Ishikawa (cell line): ENCODE data around the gene SHMT1.

ENCODE experiments used
- CEBPB ChIP-seq: IDR thresholded peaks from 2 replicates; pipeline ENCODE4 v1.6.1; 2012
- CREB1 ChIP-seq: IDR thresholded peaks from 2 replicates; pipeline ENCODE4 v1.6.1; 2012; ENCODE audit warnings: low read depth
- EGR1 ChIP-seq: IDR thresholded peaks from 2 replicates; pipeline ENCODE4 v1.6.1; 2012
- EP300 ChIP-seq: IDR thresholded peaks from 2 replicates; pipeline ENCODE4 v1.6.1; 2012; ENCODE audit warnings: borderline replicate concordance
- FOXM1 ChIP-seq: IDR thresholded peaks from 2 replicates; pipeline ENCODE4 v1.6.1; 2012; ENCODE audit warnings: low read depth, borderline replicate concordance
- MAX ChIP-seq: IDR thresholded peaks from 2 replicates; pipeline ENCODE4 v1.6.1; 2012
- NFIC ChIP-seq: IDR thresholded peaks from 2 replicates; pipeline ENCODE4 v1.6.1; 2012
- RAD21 ChIP-seq: IDR thresholded peaks from 2 replicates; pipeline ENCODE4 v1.6.1; 2012; ENCODE audit warnings: low read depth
- TAF1 ChIP-seq: IDR thresholded peaks from 2 replicates; pipeline ENCODE4 v1.6.1; 2012; ENCODE audit warnings: low read depth, mild to moderate bottlenecking
- TCF12 ChIP-seq: IDR thresholded peaks from 2 replicates; pipeline ENCODE4 v1.6.1; 2012; ENCODE audit warnings: low read depth
- TEAD4 ChIP-seq: IDR thresholded peaks from 2 replicates; pipeline ENCODE4 v1.6.1; 2012
- YY1 ChIP-seq: IDR thresholded peaks from 2 replicates; pipeline ENCODE4 v1.6.1; 2012; ENCODE audit warnings: low read depth
- ZBTB7A ChIP-seq: IDR thresholded peaks from 2 replicates; pipeline ENCODE4 v1.6.1; 2012; ENCODE audit warnings: low read depth
- TF ChIP-seq, protein P1 (sequence below): IDR thresholded peaks from 2 replicates; pipeline ENCODE4 v1.6.1; 2012; ENCODE audit warnings: low read depth, mild to moderate bottlenecking
- TF ChIP-seq, protein P2 (sequence below): IDR thresholded peaks from 2 replicates; pipeline ENCODE4 v1.6.1; 2012

SHMT1 gene

GRCh38 chr17:18356624-18357023, 6.7 kb downstream of the SHMT1 start:
- TF ChIP-seq TAF1 = no peak
- peak; percentile 60 for TF ChIP-seq CEBPB
- no peak for TF ChIP-seq TCF12
- TF ChIP-seq, protein P1, sequence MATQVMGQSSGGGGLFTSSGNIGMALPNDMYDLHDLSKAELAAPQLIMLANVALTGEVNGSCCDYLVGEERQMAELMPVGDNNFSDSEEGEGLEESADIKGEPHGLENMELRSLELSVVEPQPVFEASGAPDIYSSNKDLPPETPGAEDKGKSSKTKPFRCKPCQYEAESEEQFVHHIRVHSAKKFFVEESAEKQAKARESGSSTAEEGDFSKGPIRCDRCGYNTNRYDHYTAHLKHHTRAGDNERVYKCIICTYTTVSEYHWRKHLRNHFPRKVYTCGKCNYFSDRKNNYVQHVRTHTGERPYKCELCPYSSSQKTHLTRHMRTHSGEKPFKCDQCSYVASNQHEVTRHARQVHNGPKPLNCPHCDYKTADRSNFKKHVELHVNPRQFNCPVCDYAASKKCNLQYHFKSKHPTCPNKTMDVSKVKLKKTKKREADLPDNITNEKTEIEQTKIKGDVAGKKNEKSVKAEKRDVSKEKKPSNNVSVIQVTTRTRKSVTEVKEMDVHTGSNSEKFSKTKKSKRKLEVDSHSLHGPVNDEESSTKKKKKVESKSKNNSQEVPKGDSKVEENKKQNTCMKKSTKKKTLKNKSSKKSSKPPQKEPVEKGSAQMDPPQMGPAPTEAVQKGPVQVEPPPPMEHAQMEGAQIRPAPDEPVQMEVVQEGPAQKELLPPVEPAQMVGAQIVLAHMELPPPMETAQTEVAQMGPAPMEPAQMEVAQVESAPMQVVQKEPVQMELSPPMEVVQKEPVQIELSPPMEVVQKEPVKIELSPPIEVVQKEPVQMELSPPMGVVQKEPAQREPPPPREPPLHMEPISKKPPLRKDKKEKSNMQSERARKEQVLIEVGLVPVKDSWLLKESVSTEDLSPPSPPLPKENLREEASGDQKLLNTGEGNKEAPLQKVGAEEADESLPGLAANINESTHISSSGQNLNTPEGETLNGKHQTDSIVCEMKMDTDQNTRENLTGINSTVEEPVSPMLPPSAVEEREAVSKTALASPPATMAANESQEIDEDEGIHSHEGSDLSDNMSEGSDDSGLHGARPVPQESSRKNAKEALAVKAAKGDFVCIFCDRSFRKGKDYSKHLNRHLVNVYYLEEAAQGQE = no peak
- 0 out of 2 replicates have a peak, but pooled peaks have one; percentile 23 for TF ChIP-seq MAX
- TF ChIP-seq RAD21 = no peak

GRCh38 chr17:18353541-18353940, 9.8 kb downstream of the SHMT1 start:
- no peak for TF ChIP-seq FOXM1
- TF ChIP-seq, protein P2, sequence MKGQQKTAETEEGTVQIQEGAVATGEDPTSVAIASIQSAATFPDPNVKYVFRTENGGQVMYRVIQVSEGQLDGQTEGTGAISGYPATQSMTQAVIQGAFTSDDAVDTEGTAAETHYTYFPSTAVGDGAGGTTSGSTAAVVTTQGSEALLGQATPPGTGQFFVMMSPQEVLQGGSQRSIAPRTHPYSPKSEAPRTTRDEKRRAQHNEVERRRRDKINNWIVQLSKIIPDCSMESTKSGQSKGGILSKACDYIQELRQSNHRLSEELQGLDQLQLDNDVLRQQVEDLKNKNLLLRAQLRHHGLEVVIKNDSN = no peak
- TF ChIP-seq, protein P1 = no peak
- TF ChIP-seq RAD21 = no peak
- no peak for TF ChIP-seq TAF1
- TF ChIP-seq CREB1 = no peak
- TF ChIP-seq TEAD4 = no peak
- no peak for TF ChIP-seq TCF12
- TF ChIP-seq ZBTB7A = no peak
- no peak for TF ChIP-seq NFIC

DNA sequence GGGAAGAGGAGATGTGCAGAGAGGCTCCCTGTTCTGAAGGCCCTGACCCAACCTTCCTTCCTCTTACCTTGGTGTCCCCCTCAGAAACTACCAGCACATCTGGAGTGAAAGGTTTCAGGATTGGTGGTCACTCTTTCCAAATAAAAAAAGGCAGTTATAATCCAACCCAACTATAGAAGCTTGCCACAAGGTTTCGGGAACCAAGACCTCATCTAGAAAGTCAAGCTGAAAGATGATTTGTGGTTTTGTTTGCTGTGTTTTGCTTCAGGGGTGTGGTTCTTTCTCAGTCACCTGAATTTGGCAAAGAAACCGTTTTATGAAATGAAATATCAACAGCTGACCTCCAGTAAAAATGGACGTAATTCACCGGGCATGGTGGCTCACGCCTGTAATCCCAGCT, 19.3 kb downstream of the SHMT1 start:
- TF ChIP-seq ZBTB7A (no peak), TCF12 (no peak), CEBPB (no peak), RAD21 (no peak), FOXM1 (no peak), TEAD4 (no peak), YY1 (no peak), TAF1 (no peak)
- TF ChIP-seq, protein P2 = no peak

DNA sequence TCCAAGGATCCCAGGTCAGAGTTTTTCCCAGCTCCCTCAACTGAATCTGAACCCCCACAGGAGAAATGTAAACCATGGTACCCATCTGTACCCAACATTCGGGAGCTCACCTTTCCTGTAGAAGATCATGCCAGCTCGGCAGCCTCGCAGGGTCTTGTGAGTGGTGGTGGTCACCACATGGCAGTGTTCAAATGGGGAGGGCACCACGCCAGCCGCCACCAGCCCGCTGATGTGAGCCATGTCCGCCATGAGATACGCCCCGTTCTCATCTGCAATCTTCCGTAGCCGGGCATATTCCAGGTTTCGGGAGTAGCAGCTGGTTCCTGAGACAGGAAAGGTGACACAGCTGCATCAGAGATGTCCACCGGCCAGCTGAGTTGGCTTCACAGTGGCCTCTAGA, 23.4 kb downstream of the SHMT1 start:
- TF ChIP-seq MAX (no peak), CEBPB (no peak), RAD21 (no peak)
- TF ChIP-seq, protein P2 = no peak

- TF ChIP-seq RAD21 (no peak), TCF12 (no peak), CEBPB (no peak), TEAD4 (no peak), NFIC (no peak), EP300 (no peak), EGR1 (no peak), YY1 (no peak), CREB1 (no peak), TAF1 (no peak), MAX (no peak), FOXM1 (no peak), ZBTB7A (no peak)
- TF ChIP-seq, protein P1 = no peak
- TF ChIP-seq, protein P2 = no peak
Observed at GRCh38 chr17:18332909-18333489, 30.4 kb downstream of the SHMT1 start.
